Ascending aorta (tissue), 2 donors: Measurements from ENCODE around the gene VAMP1. TPM values are rescaled to one million over a fixed set of nuclear protein-coding genes. Genes with fewer than 3 reads are reported as not detected.

ENCODE experiments used
- DNase-seq, 2 donors: peaks; one replicate each; pipeline ENCODE4 v3.0.0-alpha.2; 2019; ENCODE audit warnings: low spot score in 2 of 2
- H3K27ac ChIP-seq, 2 donors: fragments of 200-600 bp; sonication (generic); one replicate each; pipeline ENCODE4 v1.5.1; 2016 to 2017; ENCODE audit warnings: mild to moderate bottlenecking in 1 of 2
- H3K27me3 ChIP-seq: fragments of 200-600 bp; sonication (generic); one replicate; pipeline ENCODE4 v1.5.1; 2017
- H3K36me3 ChIP-seq, 2 donors: fragments of 200-600 bp; sonication (generic); one replicate each; pipeline ENCODE4 v1.5.1; 2016
- H3K4me1 ChIP-seq, 2 donors: fragments of 200-600 bp; sonication (generic); one replicate each; pipeline ENCODE4 v1.5.1; 2016 to 2017; ENCODE audit warnings: mild to moderate bottlenecking in 1 of 2
- H3K4me3 ChIP-seq, 2 donors: fragments of 200-600 bp; sonication (generic); one replicate each; pipeline ENCODE4 v1.5.1; 2016 to 2017; ENCODE audit warnings: mild to moderate bottlenecking in 1 of 2
- H3K9me3 ChIP-seq, 2 donors: fragments of 200-600 bp; sonication (generic); one replicate each; pipeline ENCODE4 v1.5.1; 2016
- CTCF ChIP-seq, 3 experiments: fragments of 200-600 bp in 2 of 3; fragments of 450-650 bp in 1 of 3; sonication (generic) in 2 of 3; IDR thresholded peaks; one replicate each; pipeline ENCODE4 v1.5.1; 2016 to 2019; ENCODE audit warnings: antibody characterized with exemption in 3 of 3, mild to moderate bottlenecking in 1 of 3, moderate library complexity in 1 of 3
- intact Hi-C: fragments of 100-400 bp; cut with DNase I; formaldehyde crosslinking; loops from one replicate; pipeline ENCODE4 v1.15.1; 2023
- total RNA-seq: library from RNA; depleted of rRNA; stranded (reverse); fragments of >200 nt; gene quantifications from one replicate; pipeline ENCODE4 v1.1.0, GENCODE V29; 2016

The VAMP1 gene
- total RNA-seq, 1 donor from 2014 or later = 17.1 TPM

GRCh38 chr12:6442836-6443235, 27.6 kb downstream of the VAMP1 start:
- peaks cover 25 to 46% of the 10 kb centered on the region in 2 donors for H3K36me3 ChIP-seq

GRCh38 chr12:6440391-6440790, 30.1 kb downstream of the VAMP1 start:
- Histone ChIP-seq H3K27ac (no peak overlapping the region), H3K27me3 (no peaks in the 10 kb centered on the region), H3K4me1 (no peaks in the 10 kb centered on the region), H3K9me3 (no peaks in the 10 kb centered on the region), H3K4me3 (no peak overlapping the region), H3K36me3 (peaks cover 11 to 24% of the 10 kb centered on the region in 2 donors)
- no peak for TF ChIP-seq CTCF (IDR thresholded peaks at IDR 0.05)
- intact Hi-C loops = no loop called here
- no peak for DNase-seq

More at GRCh38 chr12:6442836-6443235, 27.6 kb downstream of the VAMP1 start:
- intact Hi-C loops = no loop called here
- no peaks in the 10 kb centered on the region for H3K9me3 ChIP-seq
- DNase-seq = no peak
- H3K4me3 ChIP-seq = no peak overlapping the region
- H3K4me1 ChIP-seq = no peaks in the 10 kb centered on the region
- no peak for TF ChIP-seq CTCF (IDR thresholded peaks at IDR 0.05)
- no peaks in the 10 kb centered on the region for H3K27me3 ChIP-seq
- no peak overlapping the region for H3K27ac ChIP-seq

GRCh38 chr12:6438345-6438744, 32.1 kb downstream of the VAMP1 start:
- Histone ChIP-seq H3K4me1 (no peaks in the 10 kb centered on the region), H3K9me3 (no peaks in the 10 kb centered on the region), H3K27ac (no peak overlapping the region), H3K4me3 (no peak overlapping the region), H3K36me3 (peaks cover 8 to 11% of the 10 kb centered on the region in 2 donors), H3K27me3 (no peaks in the 10 kb centered on the region)
- intact Hi-C loops = no loop called here
- no peak for TF ChIP-seq CTCF (IDR thresholded peaks at IDR 0.05)
- peak in 1 of 2 donors; percentile 38 for DNase-seq

- H3K36me3 ChIP-seq = peaks cover 8% of the 10 kb centered on the region in 2 donors
- H3K4me3 ChIP-seq = no peak overlapping the region
- no peaks in the 10 kb centered on the region for H3K27me3 ChIP-seq
- no peaks in the 10 kb centered on the region for H3K4me1 ChIP-seq
- intact Hi-C loops = no loop called here
- H3K9me3 ChIP-seq = no peaks in the 10 kb centered on the region
- no peak overlapping the region for H3K27ac ChIP-seq
- TF ChIP-seq CTCF (IDR thresholded peaks at IDR 0.05) = no peak
- peak in 1 of 2 donors; percentile 38 for DNase-seq
These were observed 32.9 kb downstream of the VAMP1 start for GRCh38 chr12:6437586-6437985.

GRCh38 chr12:6435961-6436715, 34.3 kb downstream of the VAMP1 start:
- H3K4me3 ChIP-seq = no peak overlapping the region
- peak in 1 of 2 donors; percentile 22 for DNase-seq
- no peak overlapping the region for H3K27ac ChIP-seq
- intact Hi-C loops = no loop called here
- no peaks in the 10 kb centered on the region for H3K9me3 ChIP-seq
- no peak for TF ChIP-seq CTCF (IDR thresholded peaks at IDR 0.05)
- H3K4me1 ChIP-seq = peaks cover 0 to 4% of the 10 kb centered on the region in 2 donors
- peaks cover 0 to 4% of the 10 kb centered on the region in 2 donors for H3K36me3 ChIP-seq
- no peaks in the 10 kb centered on the region for H3K27me3 ChIP-seq
